Kidney (tissue), 14 donors: ENCODE measurements around the gene FBXL7. TPM values are rescaled to one million over a fixed set of nuclear protein-coding genes. Genes with fewer than 3 reads are reported as not detected.

Source experiments
- DNase-seq, 5 donors: peaks; one replicate each; pipeline ENCODE4 v3.0.0-alpha.2; 2013 to 2020
- FAIRE-seq: peaks from 2 replicates; lab custom pipeline; 2012; peaks lifted over from hg19 to GRCh38; lab: Jason Lieb, UNC
- H3K27ac ChIP-seq, 2 donors: one replicate each; pipeline ENCODE4 v1.7.0; 2013; ENCODE audit warnings: low read depth in 2 of 2, low read length in 2 of 2, inconsistent platforms in 1 of 2
- H3K27me3 ChIP-seq: one replicate; pipeline ENCODE4 v1.7.1; 2013; ENCODE audit warnings: low read length, inconsistent platforms; ENCODE audit not compliant: control insufficient read depth, insufficient read depth
- H3K36me3 ChIP-seq, 3 donors: one replicate each; pipeline versions ENCODE4 v1.7.0 to v1.7.1; 2013; ENCODE audit warnings: low read length in 3 of 3, control low read depth in 1 of 3, inconsistent platforms in 1 of 3; ENCODE audit not compliant: insufficient read depth in 3 of 3, control insufficient read depth in 2 of 3
- H3K4me1 ChIP-seq, 3 donors: one replicate each; pipeline versions ENCODE4 v1.7.0 to v1.7.1; 2013; ENCODE audit warnings: low read length in 3 of 3, inconsistent platforms in 1 of 3, low read depth in 1 of 3; ENCODE audit not compliant: control insufficient read depth in 2 of 3, insufficient read depth in 2 of 3
- H3K4me3 ChIP-seq, 3 donors: one replicate each; pipeline versions ENCODE4 v1.7.0 to v1.8.1; 2013; ENCODE audit warnings: low read length in 3 of 3, control low read depth in 1 of 3, inconsistent platforms in 1 of 3
- H3K9ac ChIP-seq, 3 donors: one replicate each; pipeline versions ENCODE4 v1.7.0 to v1.7.1; 2013; ENCODE audit warnings: low read length in 3 of 3, control low read depth in 1 of 3, inconsistent platforms in 1 of 3
- H3K9me3 ChIP-seq, 3 donors: one replicate each; pipeline versions ENCODE4 v1.7.0 to v1.7.1; 2013; ENCODE audit warnings: low read length in 3 of 3, control low read depth in 1 of 3, inconsistent platforms in 1 of 3; ENCODE audit not compliant: control insufficient read depth in 2 of 3, insufficient read depth in 1 of 3
- CTCF ChIP-seq: IDR thresholded peaks from 3 replicates; pipeline ENCODE4 v1.5.1; 2012; ENCODE audit warnings: mild to moderate bottlenecking, moderate library complexity, borderline replicate concordance; ENCODE audit not compliant: insufficient read depth; ENCODE audit errors: extremely low read depth
- intact Hi-C: fragments of 100-400 bp; cut with DNase I; formaldehyde crosslinking; loops from one replicate; pipeline ENCODE4 v1.11.1; 2022
- polyA plus RNA-seq: library from polyadenylated mRNA; stranded (reverse); fragments of 350-450 nt; fragmentation: Illumina TruSeq; extraction: RNeasy Lipid Tissue Mini Kit (QIAGEN cat#74804); gene quantifications from one replicate; pipeline ENCODE4 v1.2.3, GENCODE V29; 2014; ENCODE audit warnings: low read depth, low replicate concordance; ENCODE audit not compliant: insufficient read depth
- total RNA-seq: library from RNA; stranded (reverse); fragmentation: NEBNext Ultra II Directional; extraction: Animal tissue kit (Norgen Biotek cat#: 25700); gene quantifications from one replicate; pipeline ENCODE4 v1.2.1, GENCODE V29; 2021
- donor health status: control.
- donor health status: control.
- donor health status: control.
- donor health status: control.
- donor health status: control.
- donor health status: DM: yes; HTN: yes; CAD: no.
- donor health status: Normal renal cell carcinoma (clear cell type).

Gene FBXL7
- total and polyA plus RNA-seq, 2 donors from 2014 or later = 3.9 to 6.1 TPM

GRCh38 chr5:15647251-15647650 lies 147.3 kb downstream of the FBXL7 start:
- no peak for FAIRE-seq
- Histone ChIP-seq H3K4me1 (no peaks in the 10 kb centered on the region), H3K27ac (no peak overlapping the region)

GRCh38 chr5:15650266-15650665 lies 150.3 kb downstream of the FBXL7 start:
- H3K27ac ChIP-seq = no peak overlapping the region
- FAIRE-seq = no peak
- no peak for TF ChIP-seq CTCF
- H3K36me3 ChIP-seq = no peaks in the 10 kb centered on the region
- DNase-seq = no peak
- peaks cover 0 to 3% (median 0%) of the 10 kb centered on the region in 3 donors for H3K9me3 ChIP-seq
- intact Hi-C loops = no loop called here
- no peaks in the 10 kb centered on the region for H3K27me3 ChIP-seq
- H3K4me1 ChIP-seq = no peaks in the 10 kb centered on the region
- no peak overlapping the region for H3K9ac ChIP-seq
- no peak overlapping the region for H3K4me3 ChIP-seq

More at GRCh38 chr5:15647251-15647650, 147.3 kb downstream of the FBXL7 start:
- H3K27me3 ChIP-seq = no peaks in the 10 kb centered on the region
- H3K9me3 ChIP-seq = peaks cover 0 to 3% (median 0%) of the 10 kb centered on the region in 3 donors
- no peak for TF ChIP-seq CTCF
- no peak overlapping the region for H3K9ac ChIP-seq
- intact Hi-C loops = no loop called here
- H3K4me3 ChIP-seq = no peak overlapping the region
- no peaks in the 10 kb centered on the region for H3K36me3 ChIP-seq
- no peak for DNase-seq

GRCh38 chr5:15654779-15655178 lies 154.8 kb downstream of the FBXL7 start:
- H3K27me3 ChIP-seq = no peaks in the 10 kb centered on the region
- no peaks in the 10 kb centered on the region for H3K4me1 ChIP-seq
- peaks cover 0 to 3% (median 0%) of the 10 kb centered on the region in 3 donors for H3K9me3 ChIP-seq
- no peak for FAIRE-seq
- intact Hi-C loops = no loop called here
- DNase-seq = no peak
- no peak overlapping the region for H3K9ac ChIP-seq
- no peak overlapping the region for H3K27ac ChIP-seq
- H3K4me3 ChIP-seq = no peak overlapping the region
- TF ChIP-seq CTCF = no peak
- no peaks in the 10 kb centered on the region for H3K36me3 ChIP-seq

GRCh38 chr5:15655683-15656082 lies 155.7 kb downstream of the FBXL7 start:
- no peak overlapping the region for H3K27ac ChIP-seq
- no peak for DNase-seq
- intact Hi-C loops = no loop called here
- no peaks in the 10 kb centered on the region for H3K4me1 ChIP-seq
- no peak overlapping the region for H3K4me3 ChIP-seq
- peaks cover 0 to 3% (median 0%) of the 10 kb centered on the region in 3 donors for H3K9me3 ChIP-seq
- no peaks in the 10 kb centered on the region for H3K27me3 ChIP-seq
- TF ChIP-seq CTCF = no peak
- no peak overlapping the region for H3K9ac ChIP-seq
- FAIRE-seq = no peak
- H3K36me3 ChIP-seq = no peaks in the 10 kb centered on the region
